SK-N-SH (cell line): ENCODE results near the gene CFAP68. TPM values are rescaled to one million over a fixed set of nuclear protein-coding genes. Genes with fewer than 3 reads are reported as not detected.
A peak's percentile ranks its signal among the peaks of the same experiment; 100 is the strongest.

Experiments
- CTCF ChIA-PET: fragments of 300-600, 350-600 bp; formaldehyde crosslinking; extraction: SDS; loops from one replicate; lab custom pipeline; 2021; lab: Yijun Ruan, JAX
- POLR2A ChIA-PET: fragments of 350-600 bp; sonication (Branson Sonifier 250); formaldehyde crosslinking; extraction: SDS; loops from one replicate; lab custom pipeline; 2020; ENCODE audit warnings: antibody characterized with exemption, inconsistent platforms; lab: Yijun Ruan, JAX
- DNase-seq: peaks from one replicate; pipeline ENCODE4 v3.0.0; 2012
- H2AFZ ChIP-seq: fragments of 200-600 bp; sonication (generic); 2 replicates; pipeline ENCODE4 v1.8.1; 2016; ENCODE audit warnings: antibody characterized with exemption, mild to moderate bottlenecking, low read depth
- H3F3A ChIP-seq: fragments of 200-600 bp; sonication (generic); replicated peaks from 2 replicates; pipeline ENCODE3; 2016; ENCODE audit warnings: antibody characterized with exemption, mild to moderate bottlenecking; ENCODE audit not compliant: insufficient read depth
- H3K27ac ChIP-seq, 2 experiments: fragments of 200-500 bp in 1 of 2; fragments of 200-600 bp in 1 of 2; sonication (Bioruptor generic) in 1 of 2; sonication (generic), shearing (Covaris generic) in 1 of 2; 2 replicates each; pipeline versions ENCODE4 v1.5.1 to v1.6.1; 2014 to 2016; ENCODE audit warnings: low read depth in 2 of 2, inconsistent platforms in 1 of 2, low read length in 1 of 2, mild to moderate bottlenecking in 1 of 2, mixed read lengths in 1 of 2
- H3K27me3 ChIP-seq: fragments of 200-600 bp; sonication (generic), shearing (Covaris generic); 2 replicates; pipeline ENCODE4 v1.6.1; 2016; ENCODE audit warnings: mixed run types; ENCODE audit not compliant: insufficient read depth
- H3K36me3 ChIP-seq, 2 experiments: fragments of 200-500 bp in 1 of 2; fragments of 200-600 bp in 1 of 2; sonication (Bioruptor generic) in 1 of 2; sonication (generic) in 1 of 2; replicated peaks in 1 of 2; 2 replicates each; pipeline versions ENCODE3 to v1.5.1; 2014 to 2016; ENCODE audit warnings: low read length in 1 of 2, mild to moderate bottlenecking in 1 of 2; ENCODE audit not compliant: insufficient read depth in 2 of 2, control insufficient read depth in 1 of 2
- H3K4me1 ChIP-seq, 2 experiments: fragments of 200-500 bp in 1 of 2; fragments of 200-600 bp in 1 of 2; sonication (Bioruptor generic) in 1 of 2; sonication (generic), shearing (Covaris generic) in 1 of 2; 2 replicates each; pipeline versions ENCODE4 v1.5.1 to v1.6.1; 2014 to 2016; ENCODE audit warnings: low read depth in 1 of 2, low read length in 1 of 2, mixed run types in 1 of 2; ENCODE audit not compliant: insufficient read depth in 2 of 2, control insufficient read depth in 1 of 2
- H3K4me2 ChIP-seq: fragments of 200-600 bp; sonication (generic), shearing (Covaris generic); 2 replicates; pipeline ENCODE4 v1.6.1; 2017; ENCODE audit warnings: mixed run types
- H3K4me3 ChIP-seq, 2 experiments: fragments of 200-500 bp in 1 of 2; fragments of 200-600 bp in 1 of 2; sonication (Bioruptor generic) in 1 of 2; sonication (generic), shearing (Covaris generic) in 1 of 2; 2 replicates each; pipeline versions ENCODE4 v1.5.1 to v1.8.1; 2014 to 2016; ENCODE audit warnings: low read depth in 2 of 2, inconsistent platforms in 1 of 2, low read length in 1 of 2, mild to moderate bottlenecking in 1 of 2, mixed read lengths in 1 of 2, moderate library complexity in 1 of 2
- H3K79me2 ChIP-seq: fragments of 200-600 bp; sonication (generic); 2 replicates; pipeline ENCODE4 v1.8.1; 2017; ENCODE audit warnings: mild to moderate bottlenecking; ENCODE audit not compliant: insufficient read depth
- H3K9ac ChIP-seq: fragments of 200-600 bp; sonication (generic); 2 replicates; pipeline ENCODE4 v1.6.1; 2017; ENCODE audit warnings: mixed run types
- H3K9me2 ChIP-seq: fragments of 200-600 bp; sonication (generic); 2 replicates; pipeline ENCODE4 v1.6.1; 2017; ENCODE audit warnings: mixed run types
- H3K9me3 ChIP-seq: fragments of 200-600 bp; sonication (generic); 2 replicates; pipeline ENCODE4 v1.6.1; 2017; ENCODE audit warnings: mixed run types, mild to moderate bottlenecking, moderate library complexity
- H4K20me1 ChIP-seq: fragments of 200-600 bp; sonication (generic); 2 replicates; pipeline ENCODE4 v1.6.1; 2017; ENCODE audit warnings: mild to moderate bottlenecking, mixed run types; ENCODE audit not compliant: insufficient read depth
- CHD2 ChIP-seq: fragments of 150-350 bp; IDR thresholded peaks from 2 replicates; pipeline ENCODE4 v1.6.1; 2018; ENCODE audit warnings: low read length; ENCODE audit not compliant: partially characterized antibody
- EP300 ChIP-seq, 2 experiments: IDR thresholded peaks; 2 replicates each; pipeline versions ENCODE4 v1.4.0 to v1.6.1; 2012; ENCODE audit warnings: borderline replicate concordance in 1 of 2, low read depth in 1 of 2, low read length in 1 of 2
- EZH2phosphoT487 ChIP-seq: fragments of 200-600 bp; sonication (generic); IDR thresholded peaks from 2 replicates; pipeline ENCODE4 v1.6.1; 2017; ENCODE audit warnings: low read depth, mixed run types, mild to moderate bottlenecking, antibody characterized with exemption, moderate library complexity, borderline replicate concordance
- FOSL2 ChIP-seq: IDR thresholded peaks from 2 replicates; pipeline ENCODE4 v1.4.0; 2012; ENCODE audit warnings: low read depth, mild to moderate bottlenecking, moderate library complexity, borderline replicate concordance
- FOXJ3 ChIP-seq: sonication (generic); formaldehyde crosslinking; IDR thresholded peaks from 2 replicates; pipeline ENCODE4 v1.5.1; 2020; ENCODE audit warnings: mild to moderate bottlenecking, missing genetic modification reagents
- FOXM1 ChIP-seq: IDR thresholded peaks from 2 replicates; pipeline ENCODE4 v1.4.0; 2012; ENCODE audit warnings: low read depth, mild to moderate bottlenecking
- GABPA ChIP-seq: IDR thresholded peaks from 2 replicates; pipeline ENCODE4 v1.4.0; 2012; ENCODE audit warnings: low read depth, mild to moderate bottlenecking
- GATA2 ChIP-seq: sonication (generic); formaldehyde crosslinking; IDR thresholded peaks from 2 replicates; pipeline ENCODE4 v1.5.0; 2020; ENCODE audit warnings: mild to moderate bottlenecking, missing genetic modification reagents
- IRF3 ChIP-seq: fragments of 150-350 bp; IDR thresholded peaks from 2 replicates; pipeline ENCODE4 v1.6.1; 2016; ENCODE audit warnings: mild to moderate bottlenecking, low read depth, low read length
- MEF2A ChIP-seq: IDR thresholded peaks from 2 replicates; pipeline ENCODE4 v1.4.0; 2012; ENCODE audit warnings: low read depth, borderline replicate concordance
- MXI1 ChIP-seq: IDR thresholded peaks from 2 replicates; pipeline ENCODE4 v1.6.1; 2012; ENCODE audit warnings: mild to moderate bottlenecking, low read depth, low read length, improper control_type of control experiment
- NFIC ChIP-seq: IDR thresholded peaks from 2 replicates; pipeline ENCODE4 v1.4.0; 2012; ENCODE audit warnings: borderline replicate concordance
- NRF1 ChIP-seq: IDR thresholded peaks from 2 replicates; pipeline ENCODE4 v1.6.1; 2012; ENCODE audit warnings: low read depth, mild to moderate bottlenecking, low read length
- POLR2AphosphoS5 ChIP-seq: IDR thresholded peaks from 2 replicates; pipeline ENCODE4 v1.6.1; 2012; ENCODE audit warnings: low read depth, low read length
- RCOR1 ChIP-seq: fragments of 150-350 bp; IDR thresholded peaks from 2 replicates; pipeline ENCODE4 v1.6.1; 2017; ENCODE audit warnings: antibody characterized with exemption, low read length
- REST ChIP-seq: IDR thresholded peaks from 2 replicates; pipeline ENCODE4 v1.6.1; 2012; ENCODE audit warnings: mild to moderate bottlenecking, low read depth, low read length, moderate library complexity
- RFX5 ChIP-seq: IDR thresholded peaks from 2 replicates; pipeline ENCODE4 v1.6.1; 2012; ENCODE audit warnings: mild to moderate bottlenecking, improper control_type of control experiment, low read length
- SMC3 ChIP-seq: IDR thresholded peaks from 2 replicates; pipeline ENCODE4 v1.6.1; 2012; ENCODE audit warnings: low read depth, low read length, improper control_type of control experiment
- TAF1 ChIP-seq: IDR thresholded peaks from 2 replicates; pipeline ENCODE4 v1.6.1; 2012; ENCODE audit warnings: low read depth, mild to moderate bottlenecking, low read length, moderate library complexity, borderline replicate concordance
- TEAD4 ChIP-seq: IDR thresholded peaks from 2 replicates; pipeline ENCODE4 v1.4.0; 2012; ENCODE audit warnings: mild to moderate bottlenecking, borderline replicate concordance; ENCODE audit not compliant: insufficient read depth
- YY1 ChIP-seq: IDR thresholded peaks from 2 replicates; pipeline ENCODE4 v1.4.0; 2012; ENCODE audit warnings: low read depth, mild to moderate bottlenecking
- WGBS: methylation state at CpG from one replicate; pipeline ENCODE4 v1.1.6; 2017; ENCODE audit warnings: low lambda C conversion rate; 5-methylcytosine and 5-hydroxymethylcytosine counted together
- polyA plus RNA-seq, 3 experiments: library from polyadenylated mRNA; depleted of rRNA; stranded (reverse); fragments of >200 nt; gene quantifications; 2 replicates each; pipeline ENCODE4 v1.2.3, GENCODE V29; 2012
- TF ChIP-seq, protein P1 (sequence below): fragments of 200-600 bp; sonication (generic); IDR thresholded peaks from 2 replicates; pipeline ENCODE4 v1.6.1; 2017; ENCODE audit warnings: antibody characterized with exemption, mild to moderate bottlenecking, moderate library complexity
- TF ChIP-seq, protein P2 (sequence below): IDR thresholded peaks from 2 replicates; pipeline ENCODE4 v1.4.0; 2012; ENCODE audit warnings: low read depth
- TF ChIP-seq, protein P3 (sequence below): IDR thresholded peaks from 2 replicates; pipeline ENCODE4 v1.4.0; 2012; ENCODE audit warnings: low read depth, borderline replicate concordance
- TF ChIP-seq, protein P4 (sequence below): IDR thresholded peaks from 2 replicates; pipeline ENCODE4; 2012

The CFAP68 gene
- polyA plus RNA-seq, 1 of the 3 experiments (the other 2 are of a cell fraction), result 61.2 TPM

GRCh38 chr11:111841370-111842053 lies 37.8 kb upstream of the CFAP68 start:
- Histone ChIP-seq H3K36me3 (peaks cover 24 to 27% of the 10 kb centered on the region in 2 experiments), H3F3A (peaks cover 10% of the 10 kb centered on the region), H3K9ac (no peak overlapping the region), H3K9me2 (no peaks in the 10 kb centered on the region), H4K20me1 (no peaks in the 10 kb centered on the region), H3K27ac (peak overlapping the region; percentile 28 to 43; a peak in 2 of 4 replicates), H3K9me3 (no peaks in the 10 kb centered on the region), H3K27me3 (no peaks in the 10 kb centered on the region), H3K4me3 (no peak overlapping the region), H2AFZ (no peak overlapping the region), H3K4me1 (peaks cover 3 to 7% of the 10 kb centered on the region in 2 experiments), H3K79me2 (no peaks in the 10 kb centered on the region), H3K4me2 (peak overlapping the region; percentile 0; the same call in 1 of the 2 replicates)
- WGBS, result 19% methylated on average over 10 of the region's 10 CpGs
- ChIA-PET POLR2A (no interaction called here), CTCF (interaction anchor here (0.6 to 10.7 kb wide), 36 partner anchors 9 to 391 kb away, joined by 3 to 101 read pairs (median 4); partner anchors contain the start of genes ALG9, PPP2R1B and SIK2)
- DNase-seq, result peak; percentile 73
- TF ChIP-seq FOSL2 (no peak), RCOR1 (0 out of 2 replicates have a peak, but pooled peaks have one; percentile 18), GATA2 (CRISPR knock-in tag) (no peak), EP300 (IDR thresholded peaks at IDR 0.05; ENCODE audit: borderline replicate concordance in 1 of 2, low read depth in 1 of 2, low read length in 1 of 2) (no peak), IRF3 (no peak), TAF1 (no peak), YY1 (no peak), FOXM1 (no peak), MXI1 (no peak), POLR2AphosphoS5 (no peak), REST (no peak), NFIC (no peak), CHD2 (peak; percentile 43), MEF2A (no peak), EZH2phosphoT487 (no peak), SMC3 (peak; percentile 96), FOXJ3 (CRISPR knock-in tag) (no peak), NRF1 (no peak), GABPA (no peak), RFX5 (peak; percentile 35; the same call in 1 of the 2 replicates), TEAD4 (no peak)
- TF ChIP-seq, protein P1, sequence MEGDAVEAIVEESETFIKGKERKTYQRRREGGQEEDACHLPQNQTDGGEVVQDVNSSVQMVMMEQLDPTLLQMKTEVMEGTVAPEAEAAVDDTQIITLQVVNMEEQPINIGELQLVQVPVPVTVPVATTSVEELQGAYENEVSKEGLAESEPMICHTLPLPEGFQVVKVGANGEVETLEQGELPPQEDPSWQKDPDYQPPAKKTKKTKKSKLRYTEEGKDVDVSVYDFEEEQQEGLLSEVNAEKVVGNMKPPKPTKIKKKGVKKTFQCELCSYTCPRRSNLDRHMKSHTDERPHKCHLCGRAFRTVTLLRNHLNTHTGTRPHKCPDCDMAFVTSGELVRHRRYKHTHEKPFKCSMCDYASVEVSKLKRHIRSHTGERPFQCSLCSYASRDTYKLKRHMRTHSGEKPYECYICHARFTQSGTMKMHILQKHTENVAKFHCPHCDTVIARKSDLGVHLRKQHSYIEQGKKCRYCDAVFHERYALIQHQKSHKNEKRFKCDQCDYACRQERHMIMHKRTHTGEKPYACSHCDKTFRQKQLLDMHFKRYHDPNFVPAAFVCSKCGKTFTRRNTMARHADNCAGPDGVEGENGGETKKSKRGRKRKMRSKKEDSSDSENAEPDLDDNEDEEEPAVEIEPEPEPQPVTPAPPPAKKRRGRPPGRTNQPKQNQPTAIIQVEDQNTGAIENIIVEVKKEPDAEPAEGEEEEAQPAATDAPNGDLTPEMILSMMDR, result peak; percentile 95
- TF ChIP-seq, protein P2, sequence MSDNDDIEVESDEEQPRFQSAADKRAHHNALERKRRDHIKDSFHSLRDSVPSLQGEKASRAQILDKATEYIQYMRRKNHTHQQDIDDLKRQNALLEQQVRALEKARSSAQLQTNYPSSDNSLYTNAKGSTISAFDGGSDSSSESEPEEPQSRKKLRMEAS, result no peak
- TF ChIP-seq, protein P3, sequence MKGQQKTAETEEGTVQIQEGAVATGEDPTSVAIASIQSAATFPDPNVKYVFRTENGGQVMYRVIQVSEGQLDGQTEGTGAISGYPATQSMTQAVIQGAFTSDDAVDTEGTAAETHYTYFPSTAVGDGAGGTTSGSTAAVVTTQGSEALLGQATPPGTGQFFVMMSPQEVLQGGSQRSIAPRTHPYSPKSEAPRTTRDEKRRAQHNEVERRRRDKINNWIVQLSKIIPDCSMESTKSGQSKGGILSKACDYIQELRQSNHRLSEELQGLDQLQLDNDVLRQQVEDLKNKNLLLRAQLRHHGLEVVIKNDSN, result no peak
- TF ChIP-seq, protein P4, sequence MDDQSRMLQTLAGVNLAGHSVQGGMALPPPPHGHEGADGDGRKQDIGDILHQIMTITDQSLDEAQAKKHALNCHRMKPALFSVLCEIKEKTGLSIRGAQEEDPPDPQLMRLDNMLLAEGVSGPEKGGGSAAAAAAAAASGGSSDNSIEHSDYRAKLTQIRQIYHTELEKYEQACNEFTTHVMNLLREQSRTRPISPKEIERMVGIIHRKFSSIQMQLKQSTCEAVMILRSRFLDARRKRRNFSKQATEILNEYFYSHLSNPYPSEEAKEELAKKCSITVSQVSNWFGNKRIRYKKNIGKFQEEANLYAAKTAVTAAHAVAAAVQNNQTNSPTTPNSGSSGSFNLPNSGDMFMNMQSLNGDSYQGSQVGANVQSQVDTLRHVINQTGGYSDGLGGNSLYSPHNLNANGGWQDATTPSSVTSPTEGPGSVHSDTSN, result no peak
